Activated T-cell treated with anti-CD3 and anti-CD28 coated beads, Interleukin-2, amount 50 U/mL, for 72 hours (primary cell): ENCODE results near the gene ARL13A. TPM values are rescaled to one million over a fixed set of nuclear protein-coding genes. Genes with fewer than 3 reads are reported as not detected.
"Not testable (repeated sequence)": the region's sequence is repeated elsewhere in the genome, so short reads cannot be mapped to it uniquely, and the experiment has no call there.

Experiments used
- ATAC-seq, 2 donors: fragments of 150-1000 bp; cut with Tn5 transposase; replicated peaks in 1 of 2; 2 replicates each; pipeline ENCODE4 v1.10.0; 2021; ENCODE audit warnings: moderate library complexity in 2 of 2, mild to moderate bottlenecking in 1 of 2
- DNase-seq, 2 donors: peaks; one replicate each; pipeline ENCODE4 v3.0.0; 2021 to 2022; ENCODE audit warnings: mixed read lengths in 1 of 2
- H3K27ac Mint-ChIP-seq: one replicate; pipeline ENCODE4 v1.8.0; 2022; ENCODE audit warnings: mild to moderate bottlenecking, moderate library complexity, mixed read lengths
- H3K27me3 Mint-ChIP-seq: one replicate; pipeline ENCODE4 v1.8.0; 2022; ENCODE audit warnings: low read depth, mixed read lengths
- H3K36me3 Mint-ChIP-seq, 2 donors: one replicate each; pipeline ENCODE4 v1.8.0; 2022; ENCODE audit warnings: mixed read lengths in 2 of 2, mild to moderate bottlenecking in 1 of 2; ENCODE audit not compliant: insufficient read depth in 2 of 2
- H3K4me1 Mint-ChIP-seq: one replicate; pipeline ENCODE4 v1.8.0; 2022; ENCODE audit warnings: low read depth, mixed read lengths
- H3K4me3 Mint-ChIP-seq, 2 donors: one replicate each; pipeline ENCODE4 v1.8.0; 2022; ENCODE audit warnings: mild to moderate bottlenecking in 2 of 2, mixed read lengths in 2 of 2, moderate library complexity in 2 of 2
- H3K9me3 Mint-ChIP-seq, 2 donors: one replicate each; pipeline ENCODE4 v1.8.0; 2022; ENCODE audit warnings: mixed read lengths in 2 of 2
- total RNA-seq, 2 donors: library from RNA; stranded (reverse); gene quantifications; one replicate each; pipeline ENCODE4 v1.2.3, GENCODE V29; 2022

Gene ARL13A
- total RNA-seq, 2 donors from 2014 or later, result not detected

- H3K4me1 Mint-ChIP-seq, result no peaks in the 10 kb centered on the region
- DNase-seq (no peak), ATAC-seq (no peak)
- H3K9me3 Mint-ChIP-seq, result no peaks in the 10 kb centered on the region
- no peaks in the 10 kb centered on the region for H3K36me3 Mint-ChIP-seq
- no peaks in the 10 kb centered on the region for H3K27me3 Mint-ChIP-seq
- no peak overlapping the region for H3K27ac Mint-ChIP-seq
- no peak overlapping the region for H3K4me3 Mint-ChIP-seq
Measured at GRCh38 chrX:100969936-100970335, 428 bp downstream of the ARL13A start.

DNA sequence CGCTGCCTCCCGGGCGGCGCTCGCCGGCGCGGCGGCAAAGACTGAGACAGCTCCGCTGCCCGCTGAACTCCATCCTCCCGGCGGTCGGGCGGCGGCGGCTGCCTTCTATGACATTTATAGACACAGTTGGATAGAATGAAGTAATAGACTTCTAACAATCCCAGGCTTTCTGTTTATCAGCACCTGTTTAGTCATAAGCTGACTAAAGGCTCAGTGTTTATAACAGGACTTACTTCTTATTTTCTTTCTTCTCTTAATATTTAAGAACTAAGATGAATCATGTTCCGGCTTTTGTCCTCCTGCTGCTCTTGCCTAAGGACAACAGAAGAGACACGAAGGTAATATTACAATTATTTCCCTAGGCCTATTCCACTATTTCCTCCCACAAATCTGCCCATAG lies 3.9 kb downstream of the ARL13A start:
- ATAC-seq (no peak), DNase-seq (no peak)
- Mint-ChIP-seq H3K27me3 (no peaks in the 10 kb centered on the region), H3K27ac (no peak overlapping the region), H3K4me3 (no peak overlapping the region), H3K9me3 (no peaks in the 10 kb centered on the region), H3K4me1 (no peaks in the 10 kb centered on the region), H3K36me3 (no peaks in the 10 kb centered on the region)

DNA sequence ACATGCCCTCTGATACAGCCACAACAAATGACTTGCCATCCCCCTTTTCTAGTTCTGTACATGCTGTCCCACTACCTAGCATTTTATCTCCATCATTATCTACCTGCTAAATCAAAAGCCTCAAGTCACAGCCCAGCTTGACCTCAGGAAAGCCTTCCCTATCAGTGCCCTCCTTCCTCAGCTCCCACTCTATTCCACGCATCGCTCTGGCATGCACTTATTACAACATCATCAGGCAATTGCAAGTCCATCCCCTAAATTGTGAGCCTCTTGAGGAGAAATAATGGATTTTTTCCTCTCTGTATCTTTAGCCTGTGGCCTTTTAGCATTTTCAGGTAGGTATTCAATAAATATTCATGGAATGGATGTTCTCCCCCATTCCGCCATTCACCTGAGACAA lies 5.7 kb downstream of the ARL13A start:
- no peaks in the 10 kb centered on the region for H3K9me3 Mint-ChIP-seq
- H3K4me1 Mint-ChIP-seq, result no peaks in the 10 kb centered on the region
- DNase-seq (no peak), ATAC-seq (no peak)
- H3K27me3 Mint-ChIP-seq, result no peaks in the 10 kb centered on the region
- no peaks in the 10 kb centered on the region for H3K36me3 Mint-ChIP-seq
- no peak overlapping the region for H3K4me3 Mint-ChIP-seq
- H3K27ac Mint-ChIP-seq, result no peak overlapping the region

DNA sequence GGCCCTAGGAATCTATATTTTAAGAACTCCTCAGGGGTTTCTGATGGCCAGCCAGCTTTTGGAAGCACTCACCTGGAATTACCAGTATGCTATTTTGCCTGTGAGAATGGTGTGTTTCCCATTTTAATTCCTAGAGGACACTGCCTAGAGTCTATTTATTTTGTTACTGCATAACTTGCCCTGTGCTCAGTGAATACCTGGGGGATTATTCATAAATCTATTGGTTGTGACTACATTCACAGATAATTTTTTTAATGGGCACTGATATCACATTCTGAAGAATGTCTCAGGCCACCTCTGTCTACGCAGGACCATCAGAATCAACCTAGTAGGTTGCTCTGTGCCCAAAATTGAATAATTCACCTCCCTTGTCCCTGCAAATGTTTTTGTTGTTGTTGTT lies 6.7 kb downstream of the ARL13A start:
- no peak for DNase-seq
- Mint-ChIP-seq H3K4me1 (no peaks in the 10 kb centered on the region), H3K4me3 (no peak overlapping the region), H3K27me3 (no peaks in the 10 kb centered on the region), H3K27ac (no peak overlapping the region), H3K36me3 (no peaks in the 10 kb centered on the region), H3K9me3 (no peaks in the 10 kb centered on the region)
- no peak for ATAC-seq

GRCh38 chrX:100979881-100980607 lies 10.5 kb downstream of the ARL13A start:
- no peaks in the 10 kb centered on the region for H3K9me3 Mint-ChIP-seq
- H3K27me3 Mint-ChIP-seq, result peaks cover 4% of the 10 kb centered on the region
- H3K27ac Mint-ChIP-seq, result no peak overlapping the region
- DNase-seq (peak in 1 of 2 donors; percentile 1), ATAC-seq (peak; percentile 66)
- no peak overlapping the region for H3K4me3 Mint-ChIP-seq
- H3K4me1 Mint-ChIP-seq, result no peaks in the 10 kb centered on the region
- peaks cover 0 to 2% of the 10 kb centered on the region in 2 donors for H3K36me3 Mint-ChIP-seq

DNA sequence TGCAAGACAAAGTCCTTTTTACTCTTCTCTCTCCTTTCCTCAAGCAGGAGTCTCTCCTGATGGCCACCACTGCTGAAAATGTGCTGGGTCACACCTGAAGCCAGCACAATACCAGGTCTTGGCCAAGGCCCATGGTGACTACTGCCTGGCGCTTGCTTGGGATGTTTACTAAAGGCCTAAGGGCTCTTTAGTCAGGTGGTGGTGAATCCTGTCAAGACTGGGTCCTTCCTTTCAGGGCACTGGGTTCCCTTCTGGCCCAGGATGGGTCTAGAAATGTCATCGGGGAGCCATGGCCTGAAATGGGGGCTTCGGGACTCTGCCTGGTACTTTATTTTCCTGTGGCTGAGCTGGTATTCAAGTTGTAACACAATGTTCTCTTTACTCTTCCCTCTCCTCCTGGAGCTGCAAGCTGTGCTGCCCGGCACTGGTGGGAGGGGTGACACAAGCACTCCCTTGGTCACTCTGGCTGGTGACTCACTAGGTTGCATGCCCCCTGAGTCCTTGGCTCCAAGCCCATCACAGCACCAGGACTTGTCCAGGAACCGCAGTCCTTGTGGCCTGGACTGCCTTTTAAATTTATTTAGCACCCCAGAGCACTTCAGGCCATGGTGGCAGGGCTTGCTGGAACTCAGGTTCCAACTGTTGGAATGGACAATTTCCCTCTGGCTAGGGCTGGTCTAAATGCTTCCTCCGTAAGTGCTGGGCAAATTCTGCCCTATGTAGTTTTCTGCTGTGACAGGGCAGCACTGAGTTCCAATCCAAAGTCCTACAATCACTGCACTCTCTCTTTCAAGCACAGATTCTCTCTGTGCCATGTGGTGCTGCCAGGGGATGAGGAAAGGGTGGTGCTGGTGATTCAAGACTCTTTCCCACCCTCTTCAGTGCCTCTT lies 11.3 kb downstream of the ARL13A start:
- Mint-ChIP-seq H3K4me1 (no peaks in the 10 kb centered on the region), H3K36me3 (peaks cover 0 to 2% of the 10 kb centered on the region in 2 donors), H3K27ac (no peak overlapping the region), H3K27me3 (peaks cover 7% of the 10 kb centered on the region), H3K9me3 (no peaks in the 10 kb centered on the region), H3K4me3 (no peak overlapping the region)
- no peak for ATAC-seq
- no peak for DNase-seq

GRCh38 chrX:100981498-100981845 lies 12.0 kb downstream of the ARL13A start:
- H3K27me3 Mint-ChIP-seq, result peaks cover 11% of the 10 kb centered on the region
- H3K27ac Mint-ChIP-seq, DNase-seq, H3K36me3 Mint-ChIP-seq, H3K4me1 Mint-ChIP-seq, H3K9me3 Mint-ChIP-seq, ATAC-seq, H3K4me3 Mint-ChIP-seq: not testable (repeated sequence)

DNA sequence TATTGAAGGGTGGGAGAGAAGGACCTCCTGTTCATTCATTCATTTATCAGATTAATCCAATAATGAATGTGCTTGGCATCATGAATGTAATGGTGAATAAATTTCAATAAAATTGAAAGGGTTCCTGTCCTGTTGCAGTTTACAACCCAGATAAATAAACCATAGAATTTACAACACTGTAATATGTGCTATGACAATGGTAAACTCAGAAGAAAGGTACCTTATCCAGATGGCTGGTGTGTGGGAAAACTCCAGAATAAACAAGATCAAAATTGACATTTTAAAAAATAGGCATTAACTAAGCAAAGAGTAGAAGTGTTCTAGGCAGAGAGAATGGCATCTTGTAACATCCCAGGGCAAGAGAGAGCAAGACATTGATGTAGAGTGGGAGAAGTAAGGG lies 15.3 kb downstream of the ARL13A start:
- Mint-ChIP-seq H3K4me3 (no peak overlapping the region), H3K27me3 (peaks cover 17% of the 10 kb centered on the region), H3K4me1 (no peaks in the 10 kb centered on the region), H3K36me3 (peaks cover 0 to 2% of the 10 kb centered on the region in 2 donors), H3K27ac (no peak overlapping the region), H3K9me3 (no peaks in the 10 kb centered on the region)
- DNase-seq (no peak), ATAC-seq (no peak)

DNA sequence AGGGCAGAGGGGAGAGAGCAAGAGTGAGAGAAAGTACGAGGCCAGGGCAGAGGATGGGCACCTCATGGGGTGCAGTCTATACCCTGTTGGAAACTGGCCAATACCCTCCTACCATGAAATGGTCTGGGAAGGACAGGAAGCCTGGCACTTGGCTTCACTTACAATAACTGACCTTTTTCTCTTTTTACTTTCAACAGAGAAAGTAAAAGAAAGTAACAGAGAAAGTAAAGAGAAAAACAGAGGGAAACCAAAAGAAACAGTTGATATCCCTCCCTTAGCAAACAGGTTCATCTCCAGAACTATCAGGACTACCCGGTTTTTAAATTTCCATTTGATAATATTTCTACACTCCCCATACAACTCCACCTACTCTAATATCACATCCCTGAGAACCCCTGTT lies 20.6 kb downstream of the ARL13A start:
- Mint-ChIP-seq H3K36me3 (no peaks in the 10 kb centered on the region), H3K27me3 (peaks cover 12% of the 10 kb centered on the region), H3K4me1 (peaks cover 15% of the 10 kb centered on the region), H3K4me3 (no peak overlapping the region), H3K9me3 (no peaks in the 10 kb centered on the region), H3K27ac (no peak overlapping the region)
- ATAC-seq, result no peak
- no peak for DNase-seq

GRCh38 chrX:100994352-100995281 lies 25.1 kb downstream of the ARL13A start:
- Mint-ChIP-seq H3K27me3 (no peaks in the 10 kb centered on the region), H3K4me3 (peak overlapping the region; percentile 42 to 57), H3K27ac (peak overlapping the region; percentile 83), H3K9me3 (no peaks in the 10 kb centered on the region), H3K4me1 (peaks cover 25% of the 10 kb centered on the region), H3K36me3 (no peaks in the 10 kb centered on the region)
- ATAC-seq, result peak; percentile 92 to 94
- DNase-seq, result peak; percentile 13 to 19

DNA sequence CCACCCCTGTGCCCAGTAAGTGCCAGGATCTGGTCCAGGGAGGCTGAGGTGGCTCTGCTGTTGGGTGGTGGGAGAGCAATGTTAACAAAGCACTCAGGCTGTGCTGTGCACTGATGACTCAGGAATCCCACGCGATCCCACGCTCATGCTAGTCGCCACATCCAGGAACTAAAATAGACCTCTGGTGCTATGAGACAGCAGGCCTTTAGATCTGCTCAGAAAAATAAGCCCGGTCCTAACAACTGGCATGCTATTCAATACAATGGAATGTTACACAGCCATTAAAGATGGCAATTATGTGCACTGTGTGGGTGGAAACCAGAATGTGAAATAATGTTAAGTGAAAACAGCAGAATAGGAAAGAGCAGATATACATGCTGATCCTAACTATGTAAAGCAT lies 26.0 kb downstream of the ARL13A start:
- DNase-seq (peak; percentile 14 to 32), ATAC-seq (peak; percentile 28 to 54)
- Mint-ChIP-seq H3K27me3 (no peaks in the 10 kb centered on the region), H3K4me3 (peak overlapping the region; percentile 42 to 57), H3K36me3 (no peaks in the 10 kb centered on the region), H3K27ac (peak overlapping the region; percentile 83), H3K9me3 (no peaks in the 10 kb centered on the region), H3K4me1 (peaks cover 25% of the 10 kb centered on the region)

DNA sequence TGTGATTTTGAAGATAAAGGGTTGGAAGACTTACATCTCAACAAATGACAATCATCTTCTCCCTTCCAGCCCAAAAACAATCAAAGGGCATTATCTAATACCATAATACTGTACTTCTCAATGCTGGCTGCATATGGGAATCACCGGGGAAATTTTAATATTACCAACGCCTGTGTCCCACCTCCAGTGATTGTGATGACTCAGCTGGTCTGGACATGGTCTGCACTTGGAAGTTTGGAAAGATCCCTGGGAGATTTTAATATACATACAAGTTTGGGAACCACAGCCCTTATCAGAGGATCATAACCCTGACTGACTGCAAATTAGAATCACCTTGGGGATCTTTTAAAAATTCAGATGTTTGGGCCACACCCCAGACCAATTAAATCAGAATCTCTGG lies 29.9 kb downstream of the ARL13A start:
- ATAC-seq (no peak), DNase-seq (no peak)
- H3K27ac Mint-ChIP-seq, result no peak overlapping the region
- peaks cover 17% of the 10 kb centered on the region for H3K4me1 Mint-ChIP-seq
- H3K9me3 Mint-ChIP-seq, result no peaks in the 10 kb centered on the region
- no peaks in the 10 kb centered on the region for H3K27me3 Mint-ChIP-seq
- H3K36me3 Mint-ChIP-seq, result no peaks in the 10 kb centered on the region
- H3K4me3 Mint-ChIP-seq, result no peak overlapping the region

GRCh38 chrX:101009090-101009489 lies 39.6 kb downstream of the ARL13A start:
- DNase-seq (no peak), ATAC-seq (no peak)
- no peaks in the 10 kb centered on the region for H3K4me1 Mint-ChIP-seq
- H3K27me3 Mint-ChIP-seq, result no peaks in the 10 kb centered on the region
- no peak overlapping the region for H3K27ac Mint-ChIP-seq
- peaks cover 2 to 5% of the 10 kb centered on the region in 2 donors for H3K36me3 Mint-ChIP-seq
- H3K4me3 Mint-ChIP-seq, result no peak overlapping the region
- no peaks in the 10 kb centered on the region for H3K9me3 Mint-ChIP-seq
